ENCODE data around the gene FBXO48.

GRCh38 chr2:68423966-68424650 lies 43.0 kb downstream of the FBXO48 start:
- no peak for TF ChIP-seq CTCF (IDR thresholded peaks at IDR 0.05)
- no peak for TF ChIP-seq POLR2A (IDR thresholded peaks at IDR 0.05)

Data from adrenal gland (tissue), 5 donors.